Epithelial cell of prostate (primary cell): Measurements from ENCODE around the gene RNF39.

Experiments used
- DNase-seq: peaks from one replicate; pipeline ENCODE4 v3.0.0-alpha.2; 2011; ENCODE audit warnings: low read depth, low spot score
- H3K27ac ChIP-seq: fragments of 450-650 bp; 2 replicates; pipeline ENCODE4 v1.5.1; 2017; ENCODE audit warnings: mild to moderate bottlenecking

The RNF39 gene

GRCh38 chr6:30022189-30022588 lies 53.4 kb downstream of the RNF39 start:
- no peak for DNase-seq
- no peak overlapping the region for H3K27ac ChIP-seq

DNA sequence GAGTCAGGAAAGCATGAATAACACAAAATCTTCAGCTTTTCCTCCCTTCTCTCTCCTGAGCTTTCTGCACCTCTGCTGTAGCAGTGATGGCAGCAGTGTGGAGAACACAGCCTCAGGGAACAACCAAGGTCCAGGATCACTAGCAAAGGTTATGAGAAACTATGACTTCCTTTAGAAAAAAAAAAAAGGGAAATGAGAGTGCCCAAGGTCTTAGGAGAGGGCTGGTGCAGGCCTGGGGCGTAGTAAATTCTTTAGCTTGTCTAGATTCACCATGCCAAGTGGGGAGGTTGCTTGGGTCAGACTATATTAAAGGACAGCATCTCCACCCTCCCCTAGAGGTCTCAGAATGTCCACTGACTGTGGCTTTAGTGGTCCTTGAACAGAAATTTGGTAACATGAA lies 54.9 kb downstream of the RNF39 start:
- DNase-seq, result no peak
- H3K27ac ChIP-seq, result no peak overlapping the region
